SK-N-MC (cell line): Measurements from ENCODE around the gene EBPL.

Experiments used
- DNase-seq: peaks from one replicate; pipeline ENCODE4 v3.0.0-alpha.2; 2011; ENCODE audit warnings: low read depth, low spot score
- H3K27ac ChIP-seq: fragments of 200-600 bp; sonication (generic); 2 replicates; pipeline ENCODE4 v1.5.1; 2016; ENCODE audit warnings: mixed run types
- H3K36me3 ChIP-seq: fragments of 200-600 bp; sonication (generic); 2 replicates; pipeline ENCODE4 v1.6.1; 2017; ENCODE audit warnings: antibody characterized with exemption, low read length, mixed read lengths; ENCODE audit not compliant: insufficient read depth
- H3K4me3 ChIP-seq: fragments of 200-600 bp; sonication (generic); 2 replicates; pipeline ENCODE4 v1.5.1; 2016
- H3K9ac ChIP-seq: fragments of 200-600 bp; sonication (generic); 2 replicates; pipeline ENCODE4 v1.8.0; 2017; ENCODE audit warnings: mixed run types, mixed read lengths; ENCODE audit not compliant: insufficient read length
- H3K9me3 ChIP-seq: fragments of 200-600 bp; sonication (generic); 2 replicates; pipeline ENCODE4 v1.6.1; 2017; ENCODE audit warnings: low read depth, mild to moderate bottlenecking, antibody characterized with exemption, low read length, moderate library complexity, mixed read lengths
- EZH2 ChIP-seq: fragments of 200-600 bp; sonication (generic); IDR thresholded peaks from one replicate; pipeline ENCODE4 v1.6.1; 2017; ENCODE audit warnings: antibody characterized with exemption
- FOXP2 ChIP-seq: optimal IDR thresholded peaks from 2 replicates; pipeline ENCODE3; 2011; ENCODE audit warnings: mild to moderate bottlenecking, moderate library complexity; ENCODE audit not compliant: insufficient read depth; ENCODE audit errors: extremely low read length, control extremely low read depth
- POLR2AphosphoS5 ChIP-seq: IDR thresholded peaks from 2 replicates; pipeline ENCODE4 v1.6.1; 2012; ENCODE audit warnings: mild to moderate bottlenecking, low read depth, low read length, borderline replicate concordance

The EBPL gene

GRCh38 chr13:49655906-49656305, 35.4 kb downstream of the EBPL start:
- no peak for DNase-seq
- Histone ChIP-seq H3K9ac (no peak overlapping the region), H3K36me3 (peaks cover 14% of the 10 kb centered on the region; the same call in 1 of the 2 replicates), H3K27ac (no peak overlapping the region), H3K4me3 (no peak overlapping the region), H3K9me3 (no peaks in the 10 kb centered on the region)
- TF ChIP-seq POLR2AphosphoS5 (no peak), FOXP2 (no peak), EZH2 (no peak)

- H3K27ac ChIP-seq = no peak overlapping the region
- no peak for DNase-seq
- peaks cover 3% of the 10 kb centered on the region; the same call in 1 of the 2 replicates for H3K36me3 ChIP-seq
Measured at GRCh38 chr13:49654011-49654410, 37.3 kb downstream of the EBPL start.

DNA sequence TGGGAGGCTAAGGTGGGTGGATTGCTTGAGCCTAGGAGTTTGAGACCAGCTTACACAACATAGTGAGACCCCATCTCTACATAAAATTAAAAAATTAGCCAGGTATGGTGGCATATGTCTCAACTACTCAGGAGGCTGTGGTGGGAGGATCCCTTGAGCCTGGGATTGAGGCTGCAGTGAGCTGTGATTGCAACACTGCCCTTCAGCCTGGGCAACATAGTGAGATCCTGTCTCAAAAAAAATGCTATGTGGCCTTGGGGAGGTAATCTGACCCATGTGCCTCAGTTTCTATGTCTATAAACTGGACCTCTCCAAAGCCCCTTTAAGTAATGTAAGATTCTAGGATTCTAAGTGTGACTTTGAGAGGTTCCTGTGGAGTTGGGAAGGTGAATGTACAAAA, 37.8 kb downstream of the EBPL start:
- Histone ChIP-seq H3K4me3 (no peak overlapping the region), H3K36me3 (peaks cover 3% of the 10 kb centered on the region; the same call in 1 of the 2 replicates), H3K9ac (no peak overlapping the region), H3K9me3 (no peaks in the 10 kb centered on the region), H3K27ac (no peak overlapping the region)
- no peak for TF ChIP-seq FOXP2
- no peak for TF ChIP-seq EZH2
- TF ChIP-seq POLR2AphosphoS5 = no peak
- DNase-seq = no peak

More at GRCh38 chr13:49654011-49654410, 37.3 kb downstream of the EBPL start:
- Histone ChIP-seq H3K9ac (no peak overlapping the region), H3K4me3 (no peak overlapping the region), H3K9me3 (no peaks in the 10 kb centered on the region)
- no peak for TF ChIP-seq FOXP2
- TF ChIP-seq EZH2 = no peak
- no peak for TF ChIP-seq POLR2AphosphoS5

GRCh38 chr13:49652355-49653305, 38.7 kb downstream of the EBPL start:
- Histone ChIP-seq H3K36me3 (peaks cover 3% of the 10 kb centered on the region; the same call in 1 of the 2 replicates), H3K9me3 (no peaks in the 10 kb centered on the region), H3K27ac (no peak overlapping the region), H3K9ac (no peak overlapping the region), H3K4me3 (no peak overlapping the region)
- DNase-seq = no peak
- no peak for TF ChIP-seq POLR2AphosphoS5
- TF ChIP-seq FOXP2 = no peak
- no peak for TF ChIP-seq EZH2

DNA sequence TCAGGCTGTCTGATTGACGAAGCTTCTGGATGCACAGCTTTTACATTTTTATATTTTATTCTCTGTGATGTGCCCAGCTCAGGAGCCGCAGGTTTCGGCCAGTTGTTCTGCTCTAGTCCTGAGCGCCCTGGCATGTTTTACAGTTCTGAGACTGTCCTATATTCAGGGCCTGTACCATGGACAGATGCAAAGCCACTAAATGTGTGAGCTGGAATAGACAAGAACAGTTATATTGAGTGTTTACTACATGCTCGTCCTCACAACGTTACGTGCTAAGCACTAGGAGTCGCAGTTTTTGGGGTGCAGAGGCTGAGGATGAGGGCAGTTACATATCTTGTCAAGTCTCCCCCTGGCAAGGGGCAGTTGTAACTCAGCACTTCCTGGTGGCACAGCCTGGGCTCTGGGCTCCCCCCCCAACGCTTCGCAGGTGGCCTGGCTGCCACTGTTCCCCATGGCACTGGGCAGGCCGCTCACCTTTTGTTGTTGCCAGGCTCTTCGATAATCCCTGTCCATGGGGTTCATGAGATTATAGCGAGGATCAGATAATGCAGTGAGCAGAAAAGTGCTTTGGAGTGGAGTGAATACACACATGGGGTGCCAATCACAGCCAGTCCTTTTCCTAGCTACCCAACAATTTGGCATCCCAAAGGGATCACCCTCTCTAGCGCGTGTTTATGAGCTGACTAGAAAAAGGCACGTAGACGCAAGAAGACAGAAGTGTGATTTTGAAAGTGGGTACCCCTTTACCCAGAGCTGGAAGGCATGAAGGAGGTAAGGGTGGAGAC, 39.5 kb downstream of the EBPL start:
- H3K27ac ChIP-seq = no peak overlapping the region
- H3K36me3 ChIP-seq = no peaks in the 10 kb centered on the region
- no peak overlapping the region for H3K4me3 ChIP-seq
- TF ChIP-seq FOXP2 (no peak), EZH2 (no peak), POLR2AphosphoS5 (no peak)
- H3K9me3 ChIP-seq = no peaks in the 10 kb centered on the region
- no peak for DNase-seq
- H3K9ac ChIP-seq = no peak overlapping the region

GRCh38 chr13:49649963-49650312, 41.3 kb downstream of the EBPL start:
- H3K27ac ChIP-seq = no peak overlapping the region
- H3K4me3 ChIP-seq = no peak overlapping the region
- TF ChIP-seq EZH2 (no peak), POLR2AphosphoS5 (no peak), FOXP2 (no peak)
- H3K9ac ChIP-seq = no peak overlapping the region
- DNase-seq = no peak
- H3K9me3 ChIP-seq = no peaks in the 10 kb centered on the region
- no peaks in the 10 kb centered on the region for H3K36me3 ChIP-seq

GRCh38 chr13:49649244-49649962, 41.9 kb downstream of the EBPL start:
- Histone ChIP-seq H3K4me3 (no peak overlapping the region), H3K36me3 (no peaks in the 10 kb centered on the region), H3K9me3 (no peaks in the 10 kb centered on the region), H3K27ac (no peak overlapping the region), H3K9ac (no peak overlapping the region)
- DNase-seq = no peak
- no peak for TF ChIP-seq POLR2AphosphoS5
- TF ChIP-seq EZH2 = no peak
- no peak for TF ChIP-seq FOXP2

- DNase-seq = no peak
- no peak for TF ChIP-seq FOXP2
- TF ChIP-seq EZH2 = no peak
- no peak for TF ChIP-seq POLR2AphosphoS5
- H3K4me3 ChIP-seq = no peak overlapping the region
- no peaks in the 10 kb centered on the region for H3K36me3 ChIP-seq
- H3K9me3 ChIP-seq = no peaks in the 10 kb centered on the region
- H3K9ac ChIP-seq = no peak overlapping the region
- no peak overlapping the region for H3K27ac ChIP-seq
Measured at GRCh38 chr13:49646688-49647087, 44.6 kb downstream of the EBPL start.
